Suprapubic skin (tissue), 4 donors: ENCODE measurements around the gene P2RY8. TPM values are rescaled to one million over a fixed set of nuclear protein-coding genes. Genes with fewer than 3 reads are reported as not detected.
A peak's percentile ranks its signal among the peaks of the same experiment; 100 is the strongest.

Experiments used
- DNase-seq, 2 donors: peaks; one replicate each; pipeline ENCODE4 v3.0.0-alpha.2; 2019; ENCODE audit warnings: low spot score in 2 of 2
- H3K27ac ChIP-seq: fragments of 200-600 bp; sonication (generic); one replicate; pipeline ENCODE4 v1.5.1; 2019
- H3K27me3 ChIP-seq: fragments of 200-600 bp; sonication (generic); one replicate; pipeline ENCODE4 v1.5.1; 2019
- H3K36me3 ChIP-seq: fragments of 200-600 bp; sonication (generic); one replicate; pipeline ENCODE4 v1.5.1; 2019
- H3K4me1 ChIP-seq: fragments of 200-600 bp; sonication (generic); one replicate; pipeline ENCODE4 v1.5.1; 2019
- H3K4me3 ChIP-seq: fragments of 200-600 bp; sonication (generic); one replicate; pipeline ENCODE4 v1.5.1; 2019; ENCODE audit warnings: mild to moderate bottlenecking
- H3K9me3 ChIP-seq: fragments of 200-600 bp; sonication (generic); one replicate; pipeline ENCODE4 v1.5.1; 2019
- CTCF ChIP-seq, 2 donors: fragments of 200-600 bp in 1 of 2; fragments of 450-650 bp in 1 of 2; sonication (generic) in 1 of 2; IDR thresholded peaks; one replicate each; pipeline ENCODE4 v1.5.1; 2016 to 2019; ENCODE audit warnings: antibody characterized with exemption in 2 of 2, mild to moderate bottlenecking in 1 of 2, moderate library complexity in 1 of 2
- EP300 ChIP-seq: sonication (generic); formaldehyde crosslinking; IDR thresholded peaks from one replicate; pipeline ENCODE4 v1.6.1; 2017; ENCODE audit warnings: antibody characterized with exemption
- POLR2A ChIP-seq, 2 donors: fragments of 450-650 bp; IDR thresholded peaks; one replicate each; pipeline ENCODE4 v1.6.1; 2017; ENCODE audit warnings: antibody characterized with exemption in 2 of 2, mild to moderate bottlenecking in 2 of 2, moderate library complexity in 2 of 2
- POLR2AphosphoS5 ChIP-seq, 3 donors: sonication (generic); formaldehyde crosslinking; IDR thresholded peaks; one replicate each; pipeline ENCODE4 v1.6.1; 2017; ENCODE audit warnings: antibody characterized with exemption in 3 of 3
- WGBS: methylation state at CpG from one replicate; pipeline ENCODE4 v1.1.5; 2018; 5-methylcytosine and 5-hydroxymethylcytosine counted together
- total RNA-seq, 4 donors: library from RNA; depleted of rRNA; stranded (reverse); fragments of >200 nt; gene quantifications; one replicate each; pipeline ENCODE4 v1.1.0, GENCODE V29; 2016

Gene P2RY8
- total RNA-seq, 4 donors from 2014 or later: 0.25 TPM; not detected in 3

GRCh38 chrX:1472975-1473374 lies 64.0 kb downstream of the P2RY8 start:
- peak in 1 of 2 donors; percentile 29 for DNase-seq
- WGBS: 99% methylated on average over 2 of the region's 2 CpGs

GRCh38 chrX:1468250-1468772 lies 68.7 kb downstream of the P2RY8 start:
- Histone ChIP-seq H3K4me3 (no peak overlapping the region), H3K27me3 (peaks cover 50% of the 10 kb centered on the region), H3K27ac (no peak overlapping the region), H3K9me3 (no peaks in the 10 kb centered on the region), H3K4me1 (no peaks in the 10 kb centered on the region), H3K36me3 (no peaks in the 10 kb centered on the region)
- TF ChIP-seq POLR2A (IDR thresholded peaks at IDR 0.05) (no peak), POLR2AphosphoS5 (IDR thresholded peaks at IDR 0.05) (no peak), CTCF (IDR thresholded peaks at IDR 0.05) (no peak), EP300 (no peak)
- WGBS: 46% methylated on average over 17 of the region's 20 CpGs
- DNase-seq: peak in 1 of 2 donors; percentile 73

More at GRCh38 chrX:1472975-1473374, 64.0 kb downstream of the P2RY8 start:
- Histone ChIP-seq H3K27ac (no peak overlapping the region), H3K9me3 (no peaks in the 10 kb centered on the region), H3K27me3 (peaks cover 10% of the 10 kb centered on the region), H3K4me1 (no peaks in the 10 kb centered on the region), H3K36me3 (no peaks in the 10 kb centered on the region), H3K4me3 (no peak overlapping the region)
- TF ChIP-seq POLR2A (IDR thresholded peaks at IDR 0.05): no peak

- 51% methylated on average over 19 of the region's 20 CpGs for WGBS
- peaks cover 50% of the 10 kb centered on the region for H3K27me3 ChIP-seq
- peak in 1 of 2 donors; percentile 75 for DNase-seq
- TF ChIP-seq CTCF (IDR thresholded peaks at IDR 0.05): no peak
- no peak for TF ChIP-seq EP300
- TF ChIP-seq POLR2A (IDR thresholded peaks at IDR 0.05): no peak
- no peak for TF ChIP-seq POLR2AphosphoS5 (IDR thresholded peaks at IDR 0.05)
- H3K27ac ChIP-seq: no peak overlapping the region
- no peaks in the 10 kb centered on the region for H3K9me3 ChIP-seq
- H3K4me1 ChIP-seq: no peaks in the 10 kb centered on the region
- no peaks in the 10 kb centered on the region for H3K36me3 ChIP-seq
- no peak overlapping the region for H3K4me3 ChIP-seq
These were observed 69.9 kb downstream of the P2RY8 start for GRCh38 chrX:1466971-1467561.

GRCh38 chrX:1466232-1466661 lies 70.7 kb downstream of the P2RY8 start:
- no peaks in the 10 kb centered on the region for H3K4me1 ChIP-seq

GRCh38 chrX:1465286-1466231 lies 71.4 kb downstream of the P2RY8 start:
- peak in 1 of 2 donors; percentile 59 for DNase-seq
- 51% methylated on average over 25 of the region's 75 CpGs for WGBS
- H3K27me3 ChIP-seq: peaks cover 47% of the 10 kb centered on the region
- no peak overlapping the region for H3K27ac ChIP-seq
- H3K4me3 ChIP-seq: no peak overlapping the region
- H3K36me3 ChIP-seq: no peaks in the 10 kb centered on the region
- H3K9me3 ChIP-seq: no peaks in the 10 kb centered on the region
- H3K4me1 ChIP-seq: no peaks in the 10 kb centered on the region
- TF ChIP-seq POLR2A (IDR thresholded peaks at IDR 0.05) (no peak), CTCF (IDR thresholded peaks at IDR 0.05) (no peak), EP300 (no peak), POLR2AphosphoS5 (IDR thresholded peaks at IDR 0.05) (no peak)

More at GRCh38 chrX:1466232-1466661, 70.7 kb downstream of the P2RY8 start:
- Histone ChIP-seq H3K9me3 (no peaks in the 10 kb centered on the region), H3K27ac (no peak overlapping the region), H3K36me3 (no peaks in the 10 kb centered on the region), H3K4me3 (no peak overlapping the region), H3K27me3 (peaks cover 47% of the 10 kb centered on the region)
- DNase-seq: peak; percentile 48 to 71
- WGBS: 38% methylated on average over 13 of the region's 36 CpGs
- TF ChIP-seq POLR2AphosphoS5 (IDR thresholded peaks at IDR 0.05) (no peak), CTCF (IDR thresholded peaks at IDR 0.05) (no peak), EP300 (no peak), POLR2A (IDR thresholded peaks at IDR 0.05) (no peak)
